ENCODE results near the gene MNDA. TPM values are rescaled to one million over a fixed set of nuclear protein-coding genes. Genes with fewer than 3 reads are reported as not detected.

The MNDA gene
- total RNA-seq, 1 experiment from 2014 or later = not detected

- Histone ChIP-seq H4K20me1 (ENCODE audit: insufficient read depth) (no peaks in the 10 kb centered on the region), H3K4me3 (no peak overlapping the region), H3K4me1 (replicated peaks; ENCODE audit: insufficient read depth) (no peaks in the 10 kb centered on the region), H3K9me3 (ENCODE audit: insufficient read depth, low read depth) (no peaks in the 10 kb centered on the region), H3F3A (ENCODE audit: insufficient read depth, low read depth) (no peaks in the 10 kb centered on the region), H3K27ac (no peak overlapping the region), H3K79me2 (ENCODE audit: low read depth) (no peaks in the 10 kb centered on the region), H3K4me2 (no peak overlapping the region), H3K9me2 (ENCODE audit: insufficient read depth) (no peaks in the 10 kb centered on the region), H3K27me3 (ENCODE audit: insufficient read depth, low read depth) (no peaks in the 10 kb centered on the region; the same call in 1 of the 2 replicates), H2AFZ (no peak overlapping the region), H3K36me3 (ENCODE audit: low read depth) (no peaks in the 10 kb centered on the region)
- ChIA-PET CTCF (no interaction called here), POLR2A (ENCODE audit: unreplicated experiment) (no interaction called here)
- no peak for TF ChIP-seq EZH2 (IDR thresholded peaks at IDR 0.05; ENCODE audit: low read depth)
- no peak for TF ChIP-seq CTCF (conservative IDR thresholded peaks at IDR 0.05)
- BruUV-seq (replicated peaks) = no TSS peak
- intact Hi-C loops (cut with micrococcal nuclease; ENCODE audit: unreplicated experiment) = no loop called here
- DNase-seq = no peak
Measured at GRCh38 chr1:158809256-158809655, 21.9 kb upstream of the MNDA start.

- no peaks in the 10 kb centered on the region for H3K9me3 ChIP-seq (ENCODE audit: insufficient read depth, low read depth)
- no peaks in the 10 kb centered on the region for H3F3A ChIP-seq (ENCODE audit: insufficient read depth, low read depth)
- TF ChIP-seq EZH2 (IDR thresholded peaks at IDR 0.05; ENCODE audit: low read depth) (no peak), CTCF (conservative IDR thresholded peaks at IDR 0.05) (no peak)
- H3K4me2 ChIP-seq = no peak overlapping the region
- no peak overlapping the region for H3K4me3 ChIP-seq
- CTCF ChIA-PET = no interaction called here
- no peak overlapping the region for H3K27ac ChIP-seq
- no peaks in the 10 kb centered on the region for H3K9me2 ChIP-seq (ENCODE audit: insufficient read depth)
- BruUV-seq (replicated peaks) = no TSS peak
- intact Hi-C loops (cut with micrococcal nuclease; ENCODE audit: unreplicated experiment) = no loop called here
- no peaks in the 10 kb centered on the region for H3K4me1 ChIP-seq (replicated peaks; ENCODE audit: insufficient read depth)
- DNase-seq = no peak
- POLR2A ChIA-PET (ENCODE audit: unreplicated experiment) = no interaction called here
- no peaks in the 10 kb centered on the region for H4K20me1 ChIP-seq (ENCODE audit: insufficient read depth)
- no peaks in the 10 kb centered on the region; the same call in 1 of the 2 replicates for H3K27me3 ChIP-seq (ENCODE audit: insufficient read depth, low read depth)
- no peaks in the 10 kb centered on the region for H3K79me2 ChIP-seq (ENCODE audit: low read depth)
- no peak overlapping the region for H2AFZ ChIP-seq
- H3K36me3 ChIP-seq (ENCODE audit: low read depth) = no peaks in the 10 kb centered on the region
Measured at GRCh38 chr1:158809862-158810261, 21.3 kb upstream of the MNDA start.

- no peak for DNase-seq
- Histone ChIP-seq H3K36me3 (ENCODE audit: low read depth) (no peaks in the 10 kb centered on the region), H3K27me3 (ENCODE audit: insufficient read depth, low read depth) (no peaks in the 10 kb centered on the region; the same call in 1 of the 2 replicates), H3F3A (ENCODE audit: insufficient read depth, low read depth) (no peaks in the 10 kb centered on the region), H3K4me2 (no peak overlapping the region), H3K27ac (no peak overlapping the region), H2AFZ (no peak overlapping the region), H3K79me2 (ENCODE audit: low read depth) (no peaks in the 10 kb centered on the region), H3K4me1 (replicated peaks; ENCODE audit: insufficient read depth) (no peaks in the 10 kb centered on the region), H3K4me3 (no peak overlapping the region), H3K9me2 (ENCODE audit: insufficient read depth) (no peaks in the 10 kb centered on the region), H3K9me3 (ENCODE audit: insufficient read depth, low read depth) (no peaks in the 10 kb centered on the region), H4K20me1 (ENCODE audit: insufficient read depth) (no peaks in the 10 kb centered on the region)
- intact Hi-C loops (cut with micrococcal nuclease; ENCODE audit: unreplicated experiment) = no loop called here
- POLR2A ChIA-PET (ENCODE audit: unreplicated experiment) = no interaction called here
- CTCF ChIA-PET = no interaction called here
- no peak for TF ChIP-seq CTCF (conservative IDR thresholded peaks at IDR 0.05)
- TF ChIP-seq EZH2 (IDR thresholded peaks at IDR 0.05; ENCODE audit: low read depth) = no peak
- BruUV-seq (replicated peaks) = no TSS peak
Measured at GRCh38 chr1:158810311-158810710, 20.8 kb upstream of the MNDA start.
